WERI-Rb-1 (cell line): ENCODE data around the gene SETD7.

ENCODE experiments used
- DNase-seq: peaks from one replicate; pipeline ENCODE4 v3.0.0-alpha.2; 2020
- H3K27ac ChIP-seq: fragments of 250-450 bp; sonication (Bioruptor Pico); 2 replicates; pipeline ENCODE4 v1.5.1; 2020; ENCODE audit warnings: mild to moderate bottlenecking, moderate library complexity
- H3K27me3 ChIP-seq: fragments of 250-450 bp; sonication (Bioruptor Pico); 2 replicates; pipeline ENCODE4 v1.5.1; 2021; ENCODE audit warnings: mild to moderate bottlenecking, low read depth, moderate library complexity; ENCODE audit not compliant: insufficient read depth, severe bottlenecking
- H3K36me3 ChIP-seq: fragments of 250-450 bp; sonication (Bioruptor Pico); 2 replicates; pipeline ENCODE4 v1.5.1; 2020; ENCODE audit warnings: mild to moderate bottlenecking, moderate library complexity
- H3K4me3 ChIP-seq: 2 replicates; pipeline ENCODE4 v1.5.1; 2011; ENCODE audit warnings: low read depth, mild to moderate bottlenecking, control low read depth, low read length
- H3K9me3 ChIP-seq: fragments of 250-450 bp; sonication (Bioruptor Pico); 2 replicates; pipeline ENCODE4 v1.5.1; 2021; ENCODE audit warnings: mild to moderate bottlenecking, moderate library complexity; ENCODE audit not compliant: severe bottlenecking
- CTCF ChIP-seq: IDR thresholded peaks from 2 replicates; pipeline ENCODE4 v1.5.1; 2011; ENCODE audit warnings: low read depth, mild to moderate bottlenecking, control low read depth, inconsistent platforms, low read length

Gene SETD7

GRCh38 chr4:139593091-139593564 is 37.1 kb upstream of the SETD7 start:
- Histone ChIP-seq H3K27me3 (no peaks in the 10 kb centered on the region), H3K4me3 (no peak overlapping the region), H3K9me3 (no peaks in the 10 kb centered on the region), H3K27ac (no peak overlapping the region), H3K36me3 (no peaks in the 10 kb centered on the region)
- no peak for DNase-seq
- no peak for TF ChIP-seq CTCF

GRCh38 chr4:139589336-139590018 is 33.5 kb upstream of the SETD7 start:
- no peak overlapping the region for H3K4me3 ChIP-seq
- H3K36me3 ChIP-seq: no peaks in the 10 kb centered on the region
- no peak for DNase-seq
- no peak overlapping the region for H3K27ac ChIP-seq
- no peaks in the 10 kb centered on the region for H3K9me3 ChIP-seq
- no peak for TF ChIP-seq CTCF
- no peaks in the 10 kb centered on the region for H3K27me3 ChIP-seq

- Histone ChIP-seq H3K4me3 (no peak overlapping the region), H3K27ac (no peak overlapping the region), H3K36me3 (no peaks in the 10 kb centered on the region), H3K27me3 (no peaks in the 10 kb centered on the region), H3K9me3 (no peaks in the 10 kb centered on the region)
- no peak for TF ChIP-seq CTCF
- DNase-seq: no peak
Measured at GRCh38 chr4:139587446-139587845, 31.4 kb upstream of the SETD7 start.

- TF ChIP-seq CTCF: no peak
- Histone ChIP-seq H3K27me3 (no peaks in the 10 kb centered on the region), H3K36me3 (no peaks in the 10 kb centered on the region), H3K4me3 (no peak overlapping the region), H3K27ac (no peak overlapping the region), H3K9me3 (no peaks in the 10 kb centered on the region)
- no peak for DNase-seq
Measured at GRCh38 chr4:139585473-139585872, 29.5 kb upstream of the SETD7 start.

GRCh38 chr4:139584784-139585183 is 28.8 kb upstream of the SETD7 start:
- H3K27ac ChIP-seq: no peak overlapping the region
- no peak for DNase-seq
- no peaks in the 10 kb centered on the region for H3K9me3 ChIP-seq
- no peaks in the 10 kb centered on the region for H3K36me3 ChIP-seq
- H3K4me3 ChIP-seq: no peak overlapping the region
- no peak for TF ChIP-seq CTCF
- no peaks in the 10 kb centered on the region for H3K27me3 ChIP-seq

- no peak for DNase-seq
- TF ChIP-seq CTCF: no peak
- H3K36me3 ChIP-seq: no peaks in the 10 kb centered on the region
- no peaks in the 10 kb centered on the region for H3K9me3 ChIP-seq
- H3K4me3 ChIP-seq: no peak overlapping the region
- no peaks in the 10 kb centered on the region for H3K27me3 ChIP-seq
- H3K27ac ChIP-seq: no peak overlapping the region
Measured at GRCh38 chr4:139584013-139584412, 28.0 kb upstream of the SETD7 start.
